ENCODE data around the gene ANKRD33B.

The ANKRD33B gene

DNA sequence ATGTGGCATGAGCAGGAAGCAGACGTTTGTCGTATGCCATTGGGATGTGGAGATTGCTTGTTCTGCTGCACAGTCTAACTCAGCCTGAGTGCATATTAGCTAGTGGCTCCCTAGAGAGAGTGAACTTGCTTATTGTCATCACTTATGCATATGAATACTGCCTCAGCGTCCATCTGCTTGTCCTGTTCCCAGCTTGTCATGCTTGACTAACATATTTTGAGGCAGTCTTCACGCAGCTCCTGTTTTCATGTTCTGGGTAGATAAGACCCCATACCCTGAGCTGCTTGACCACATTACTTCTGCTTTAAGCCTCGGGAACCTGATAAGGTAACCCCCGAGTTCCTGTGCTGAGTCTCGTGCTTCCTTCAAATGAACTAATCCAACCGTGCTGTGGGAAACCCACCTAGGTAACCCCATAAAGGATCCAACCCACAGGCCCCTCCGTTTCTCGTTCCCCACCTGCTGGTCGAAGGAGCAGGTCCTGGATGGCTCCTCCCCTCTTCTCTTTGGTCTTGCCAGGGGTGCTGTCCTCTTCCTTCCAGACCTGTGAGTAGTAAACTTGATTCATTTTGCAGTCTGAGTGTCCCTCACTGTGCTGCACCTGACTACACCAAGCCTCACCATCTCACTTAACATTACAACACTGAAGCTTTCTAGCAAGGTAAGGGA, 25.0 kb downstream of the ANKRD33B start:
- peak overlapping the region in 7 of 11 experiments; percentile 1 to 49 (median 9); a peak in 8 of 22 replicates for H3K4me2 ChIP-seq
- H3K9ac ChIP-seq = no peak overlapping the region
- TF ChIP-seq Cebpa-rat (IDR thresholded peaks at IDR 0.05) = no peak
- H3K4me3 ChIP-seq = no peak overlapping the region
- peaks cover 14 to 58% (median 42%) of the 10 kb centered on the region in 10 experiments; a peak in 19 of 20 replicates for H3K4me1 ChIP-seq
- peaks cover 0 to 92% (median 23%) of the 10 kb centered on the region in 11 experiments; a peak in 13 of 22 replicates for H4K20me1 ChIP-seq
- H3K27me3 ChIP-seq = no peaks in the 10 kb centered on the region
- H3K27ac ChIP-seq = peak overlapping the region in 1 of 11 experiments; percentile 1; a peak in 1 of 22 replicates
- peaks cover 0 to 10% (median 7%) of the 10 kb centered on the region in 11 experiments; a peak in 15 of 22 replicates for H3K9me3 ChIP-seq (replicated peaks in 1 of 11)
- H3K36me3 ChIP-seq = peaks cover 0 to 42% (median 9%) of the 10 kb centered on the region in 11 experiments; a peak in 10 of 22 replicates

DNA sequence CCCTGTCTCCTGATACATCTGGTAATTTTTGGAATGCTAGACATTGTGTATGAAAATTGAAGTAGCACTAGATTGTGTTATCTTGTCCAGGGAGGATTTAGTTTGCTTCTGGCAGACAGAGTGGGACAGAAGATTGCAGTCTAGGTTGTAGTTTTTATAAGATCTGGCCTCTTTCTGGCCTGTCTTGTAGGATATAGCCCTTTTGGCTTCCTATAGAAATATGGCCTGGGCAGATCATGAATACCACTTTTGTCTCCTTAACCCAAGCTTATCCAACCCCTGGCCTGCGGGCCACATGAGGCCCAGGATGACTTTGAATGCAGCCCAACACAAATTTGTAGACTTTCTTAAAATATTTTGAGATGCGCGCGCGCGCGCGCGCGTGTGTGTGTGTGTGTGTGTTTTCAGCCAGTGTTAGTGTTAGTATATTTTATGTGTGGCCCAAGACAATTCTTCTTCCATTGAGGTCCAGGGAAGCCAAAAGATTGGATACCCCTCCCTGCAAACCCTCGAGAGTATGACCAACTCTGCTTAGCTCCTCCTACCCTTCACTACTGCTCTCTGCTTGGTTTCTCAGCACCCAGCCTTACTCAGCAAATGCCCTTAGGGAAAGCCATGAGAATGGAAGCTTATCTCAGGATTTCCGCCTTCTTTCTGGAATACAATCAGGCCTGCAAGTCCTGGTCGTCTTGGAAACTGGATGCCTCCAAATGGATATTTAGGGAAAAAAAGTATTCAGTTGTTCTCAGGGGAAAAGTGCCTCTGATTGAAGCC, 26.5 kb downstream of the ANKRD33B start:
- H3K4me1 ChIP-seq = peaks cover 7 to 49% (median 32%) of the 10 kb centered on the region in 10 experiments; a peak in 19 of 20 replicates
- no peak overlapping the region for H3K4me3 ChIP-seq
- H4K20me1 ChIP-seq = peaks cover 0 to 92% (median 8%) of the 10 kb centered on the region in 11 experiments; a peak in 12 of 22 replicates
- no peak overlapping the region for H3K27ac ChIP-seq
- no peaks in the 10 kb centered on the region for H3K27me3 ChIP-seq
- no peak for TF ChIP-seq Cebpa-rat (IDR thresholded peaks at IDR 0.05)
- H3K36me3 ChIP-seq = peaks cover 0 to 44% (median 12%) of the 10 kb centered on the region in 11 experiments; a peak in 11 of 22 replicates
- H3K9ac ChIP-seq = no peak overlapping the region
- H3K4me2 ChIP-seq = peak overlapping the region in 4 of 11 experiments; percentile 6 to 23 (median 14); a peak in 2 of 22 replicates
- H3K9me3 ChIP-seq (replicated peaks in 1 of 11) = peaks cover 0 to 18% (median 7%) of the 10 kb centered on the region in 11 experiments; a peak in 15 of 22 replicates

DNA sequence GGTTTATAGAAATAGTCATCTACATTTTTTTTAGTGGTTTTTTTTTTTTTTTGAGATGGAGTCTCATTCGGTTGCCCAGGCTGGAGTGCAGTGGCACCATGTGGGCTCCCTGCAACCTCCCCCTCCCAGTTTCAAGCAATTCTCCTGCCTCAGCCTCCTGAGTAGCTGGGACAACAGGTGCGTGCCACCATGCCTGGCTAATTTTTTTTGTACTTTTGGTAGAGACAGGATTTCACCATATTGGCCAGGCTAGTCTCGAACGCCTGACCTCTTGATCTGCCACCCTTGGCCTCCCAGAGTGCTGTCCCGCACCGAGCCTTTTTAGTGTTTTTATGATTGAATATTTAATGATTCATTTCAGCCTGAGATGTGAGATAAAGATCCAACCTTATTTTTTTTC, 27.3 kb downstream of the ANKRD33B start:
- TF ChIP-seq Cebpa-rat (IDR thresholded peaks at IDR 0.05) = no peak
- H3K4me3 ChIP-seq = no peak overlapping the region
- peaks cover 5 to 24% (median 12%) of the 10 kb centered on the region in 11 experiments; a peak in 18 of 22 replicates for H3K9me3 ChIP-seq (replicated peaks in 1 of 11)
- H3K4me2 ChIP-seq = peak overlapping the region in 3 of 11 experiments; percentile 13 to 23 (median 13); a peak in 2 of 22 replicates
- peaks cover 0 to 91% (median under 1%) of the 10 kb centered on the region in 11 experiments; a peak in 9 of 22 replicates for H4K20me1 ChIP-seq
- H3K4me1 ChIP-seq = peaks cover 7 to 46% (median 32%) of the 10 kb centered on the region in 10 experiments; a peak in 19 of 20 replicates
- H3K27me3 ChIP-seq = no peaks in the 10 kb centered on the region
- H3K27ac ChIP-seq = no peak overlapping the region
- H3K36me3 ChIP-seq = peaks cover 0 to 45% (median 9%) of the 10 kb centered on the region in 11 experiments; a peak in 12 of 22 replicates
- no peak overlapping the region for H3K9ac ChIP-seq

DNA sequence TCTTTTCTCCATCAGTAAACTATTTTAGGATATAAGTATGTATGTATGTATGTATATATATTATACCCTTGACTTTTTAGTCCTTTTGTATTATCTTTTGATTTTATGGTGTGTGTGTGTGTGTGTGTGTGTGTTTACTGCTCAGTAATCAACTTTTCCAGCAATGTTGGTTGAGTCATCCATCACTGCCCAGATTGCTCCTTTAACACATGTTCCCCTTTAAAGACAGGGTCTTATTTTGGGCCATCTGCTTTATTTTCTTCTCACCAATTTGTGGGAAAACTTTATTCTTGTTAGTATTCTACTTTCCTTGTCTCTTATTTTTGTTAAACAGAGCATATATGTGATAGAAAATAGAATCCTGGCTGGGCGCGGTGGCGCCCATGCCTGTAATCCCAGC, 28.1 kb downstream of the ANKRD33B start:
- H3K9me3 ChIP-seq (replicated peaks in 1 of 11) = peaks cover 6 to 32% (median 20%) of the 10 kb centered on the region in 11 experiments; a peak in 19 of 22 replicates
- peak overlapping the region in 1 of 11 experiments; percentile 28; a peak in 1 of 22 replicates for H3K4me2 ChIP-seq
- H4K20me1 ChIP-seq = peaks cover 0 to 88% (median 0%) of the 10 kb centered on the region in 11 experiments; a peak in 8 of 22 replicates
- no peak overlapping the region for H3K4me3 ChIP-seq
- H3K9ac ChIP-seq = no peak overlapping the region
- peaks cover 0 to 53% (median 16%) of the 10 kb centered on the region in 11 experiments; a peak in 14 of 22 replicates for H3K36me3 ChIP-seq
- no peaks in the 10 kb centered on the region for H3K27me3 ChIP-seq
- peaks cover 7 to 45% (median 32%) of the 10 kb centered on the region in 10 experiments; a peak in 19 of 20 replicates for H3K4me1 ChIP-seq
- no peak for TF ChIP-seq Cebpa-rat (IDR thresholded peaks at IDR 0.05)
- H3K27ac ChIP-seq = no peak overlapping the region

DNA sequence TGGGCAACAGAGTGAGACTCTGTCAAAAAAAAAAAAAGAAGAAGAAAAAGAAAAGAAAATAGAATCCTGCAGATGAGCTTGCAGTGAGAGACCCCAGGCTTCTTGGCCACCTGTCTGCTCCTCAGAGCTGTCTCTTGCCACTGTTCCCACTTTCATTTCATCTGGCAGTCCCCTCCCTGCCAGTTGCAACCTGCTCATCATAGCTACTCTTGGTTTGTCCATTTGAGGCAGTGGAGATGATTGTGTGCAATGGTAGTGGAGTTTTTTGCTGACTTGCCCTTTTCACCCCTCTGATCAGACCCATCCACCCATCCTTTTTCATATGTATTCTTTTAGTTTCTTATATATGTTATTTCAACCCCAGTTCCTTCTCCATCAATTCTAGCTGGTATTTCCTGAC, 28.7 kb downstream of the ANKRD33B start:
- H3K9ac ChIP-seq = no peak overlapping the region
- peaks cover 7 to 45% (median 32%) of the 10 kb centered on the region in 10 experiments; a peak in 19 of 20 replicates for H3K4me1 ChIP-seq
- no peak overlapping the region for H3K4me3 ChIP-seq
- H3K27me3 ChIP-seq = no peaks in the 10 kb centered on the region
- peaks cover 6 to 37% (median 25%) of the 10 kb centered on the region in 11 experiments; a peak in 19 of 22 replicates for H3K9me3 ChIP-seq (replicated peaks in 1 of 11)
- peak overlapping the region in 2 of 11 experiments; percentile 28 to 29; a peak in 1 of 22 replicates for H3K4me2 ChIP-seq
- TF ChIP-seq Cebpa-rat (IDR thresholded peaks at IDR 0.05) = no peak
- H3K27ac ChIP-seq = no peak overlapping the region
- H3K36me3 ChIP-seq = peaks cover 0 to 60% (median 16%) of the 10 kb centered on the region in 11 experiments; a peak in 14 of 22 replicates
- peaks cover 0 to 82% (median 0%) of the 10 kb centered on the region in 11 experiments; a peak in 8 of 22 replicates for H4K20me1 ChIP-seq

DNA sequence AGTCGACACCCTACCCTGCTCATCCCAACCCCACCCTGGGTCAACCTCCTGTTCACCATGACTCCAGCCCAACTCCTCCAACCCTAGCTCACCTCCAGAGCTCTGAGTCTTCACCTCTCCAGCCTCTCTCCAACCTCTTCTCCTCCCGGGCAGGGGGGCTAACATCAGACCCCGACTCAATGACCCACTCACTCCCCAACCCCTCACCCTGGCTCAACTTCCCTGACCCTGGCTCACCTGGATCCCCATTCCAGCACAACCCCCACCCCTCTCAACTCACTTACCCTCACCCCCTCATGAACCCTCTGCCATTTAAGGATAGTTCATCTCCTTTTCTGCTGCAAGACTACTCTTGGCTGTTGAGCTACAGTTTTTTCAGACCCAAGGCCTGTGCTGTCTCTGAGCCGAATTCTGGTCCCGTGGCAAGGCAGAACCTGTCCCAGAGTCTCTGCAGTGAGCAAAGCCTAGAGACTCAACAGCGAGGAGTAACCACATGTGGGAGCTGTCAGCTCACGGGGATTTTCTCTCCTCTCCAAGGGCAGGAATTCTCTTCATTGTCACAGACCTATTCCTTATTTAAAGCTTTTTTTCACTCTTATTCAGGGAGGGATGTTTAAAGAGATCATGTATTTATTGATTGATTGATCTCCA, 29.8 kb downstream of the ANKRD33B start:
- no peak overlapping the region for H3K9ac ChIP-seq
- H3K9me3 ChIP-seq (replicated peaks in 1 of 11) = peaks cover 6 to 43% (median 25%) of the 10 kb centered on the region in 11 experiments; a peak in 19 of 22 replicates
- no peak overlapping the region for H3K4me2 ChIP-seq
- H3K4me3 ChIP-seq = no peak overlapping the region
- H3K4me1 ChIP-seq = peaks cover 7 to 39% (median 28%) of the 10 kb centered on the region in 10 experiments; a peak in 19 of 20 replicates
- peaks cover 0 to 82% (median 0%) of the 10 kb centered on the region in 11 experiments; a peak in 8 of 22 replicates for H4K20me1 ChIP-seq
- no peak overlapping the region for H3K27ac ChIP-seq
- H3K27me3 ChIP-seq = no peaks in the 10 kb centered on the region
- no peak for TF ChIP-seq Cebpa-rat (IDR thresholded peaks at IDR 0.05)
- peaks cover 0 to 65% (median 16%) of the 10 kb centered on the region in 11 experiments; a peak in 14 of 22 replicates for H3K36me3 ChIP-seq

DNA sequence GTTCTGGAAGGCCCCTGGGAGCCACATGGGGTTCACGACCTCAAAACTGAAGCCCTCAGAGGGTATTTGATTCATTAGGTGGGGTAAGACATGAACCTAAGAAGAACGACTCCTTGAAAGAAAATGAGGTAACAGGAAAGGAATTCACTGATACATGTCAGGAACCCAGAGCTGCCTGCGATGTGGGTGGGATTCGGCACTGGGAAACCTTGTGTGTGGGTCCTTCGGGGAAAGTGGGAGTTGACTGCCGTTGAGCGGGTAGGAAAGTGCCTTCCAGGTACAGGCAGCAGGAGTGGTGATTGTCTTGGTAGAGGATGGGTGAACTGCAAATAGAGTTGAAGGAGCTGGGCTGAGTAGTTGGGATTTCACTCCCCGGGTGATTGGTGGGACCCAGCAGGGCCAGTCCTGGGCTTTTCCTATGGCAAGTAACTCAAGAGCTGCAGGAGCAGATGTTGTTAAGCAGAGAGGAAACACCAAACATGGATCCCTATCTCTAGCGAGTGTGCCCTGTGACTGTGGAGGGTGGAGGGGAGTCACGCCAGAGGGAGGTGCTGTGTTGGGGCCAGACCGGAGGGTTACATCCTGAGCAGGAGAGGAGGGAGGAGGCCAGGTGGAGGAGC, 30.8 kb downstream of the ANKRD33B start:
- no peaks in the 10 kb centered on the region for H3K27me3 ChIP-seq
- no peak for TF ChIP-seq Cebpa-rat (IDR thresholded peaks at IDR 0.05)
- no peak overlapping the region for H3K4me3 ChIP-seq
- H4K20me1 ChIP-seq = peaks cover 0 to 82% (median 0%) of the 10 kb centered on the region in 11 experiments; a peak in 8 of 22 replicates
- H3K27ac ChIP-seq = no peak overlapping the region
- no peak overlapping the region for H3K9ac ChIP-seq
- H3K36me3 ChIP-seq = peaks cover 0 to 64% (median 16%) of the 10 kb centered on the region in 11 experiments; a peak in 13 of 22 replicates
- H3K4me2 ChIP-seq = peak overlapping the region in 1 of 11 experiments; percentile 2; a peak in 2 of 22 replicates
- H3K4me1 ChIP-seq = peaks cover 8 to 41% (median 24%) of the 10 kb centered on the region in 10 experiments
- peaks cover 0 to 39% (median 21%) of the 10 kb centered on the region in 11 experiments; a peak in 18 of 22 replicates for H3K9me3 ChIP-seq (replicated peaks in 1 of 11)
